ENCODE results near the gene SMIM31. TPM values are rescaled to one million over a fixed set of nuclear protein-coding genes. Genes with fewer than 3 reads are reported as not detected.

Gene SMIM31
- total RNA-seq, 1 experiment from 2014 or later: not detected

DNA sequence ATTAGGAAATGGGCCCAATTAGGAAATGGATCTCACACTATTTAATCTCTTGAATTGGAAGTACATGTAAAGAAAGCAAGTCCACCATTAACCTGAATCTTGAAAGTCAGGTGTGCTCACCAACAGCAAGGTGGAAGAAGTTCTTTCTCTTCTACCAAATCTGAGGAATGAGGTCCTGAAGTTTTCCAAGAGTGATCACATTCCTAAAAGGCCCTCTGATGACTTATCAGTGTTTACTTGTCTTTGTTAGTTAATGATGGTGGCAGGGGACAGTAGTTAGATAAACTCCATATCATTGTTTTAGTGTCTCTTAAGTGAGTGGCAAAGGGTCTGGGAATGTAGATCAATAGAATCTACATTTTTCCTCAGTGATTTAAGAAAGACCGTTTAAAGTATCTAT lies 61.8 kb downstream of the SMIM31 start:
- DNase-seq: no peak

GRCh38 chr4:164819366-164819765 lies 65.4 kb downstream of the SMIM31 start:
- H3K9me3 ChIP-seq (replicated peaks): no peaks in the 10 kb centered on the region
- no peak for DNase-seq
- H3K4me3 ChIP-seq: no peak overlapping the region
- no peaks in the 10 kb centered on the region for H3K36me3 ChIP-seq
- no peaks in the 10 kb centered on the region for H3K4me1 ChIP-seq
- H3K27ac ChIP-seq: no peak overlapping the region
- no peaks in the 10 kb centered on the region for H3K27me3 ChIP-seq

More for the DNA sequence above, 61.8 kb downstream of the SMIM31 start:
- H3K9me3 ChIP-seq (replicated peaks): no peaks in the 10 kb centered on the region
- no peak overlapping the region for H3K27ac ChIP-seq
- no peak overlapping the region for H3K4me3 ChIP-seq
- no peaks in the 10 kb centered on the region for H3K4me1 ChIP-seq
- H3K27me3 ChIP-seq: no peaks in the 10 kb centered on the region
- no peaks in the 10 kb centered on the region for H3K36me3 ChIP-seq

- Histone ChIP-seq H3K36me3 (no peaks in the 10 kb centered on the region), H3K4me3 (no peak overlapping the region), H3K27ac (no peak overlapping the region), H3K9me3 (replicated peaks) (no peaks in the 10 kb centered on the region), H3K27me3 (no peaks in the 10 kb centered on the region), H3K4me1 (no peaks in the 10 kb centered on the region)
- DNase-seq: no peak
Measured at GRCh38 chr4:164821711-164822110, 67.8 kb downstream of the SMIM31 start.

GRCh38 chr4:164824581-164824980 lies 70.7 kb downstream of the SMIM31 start:
- H3K36me3 ChIP-seq: no peaks in the 10 kb centered on the region
- H3K27ac ChIP-seq: no peak overlapping the region
- DNase-seq: no peak
- H3K9me3 ChIP-seq (replicated peaks): no peaks in the 10 kb centered on the region
- no peaks in the 10 kb centered on the region for H3K4me1 ChIP-seq
- no peaks in the 10 kb centered on the region for H3K27me3 ChIP-seq
- no peak overlapping the region for H3K4me3 ChIP-seq

DNA sequence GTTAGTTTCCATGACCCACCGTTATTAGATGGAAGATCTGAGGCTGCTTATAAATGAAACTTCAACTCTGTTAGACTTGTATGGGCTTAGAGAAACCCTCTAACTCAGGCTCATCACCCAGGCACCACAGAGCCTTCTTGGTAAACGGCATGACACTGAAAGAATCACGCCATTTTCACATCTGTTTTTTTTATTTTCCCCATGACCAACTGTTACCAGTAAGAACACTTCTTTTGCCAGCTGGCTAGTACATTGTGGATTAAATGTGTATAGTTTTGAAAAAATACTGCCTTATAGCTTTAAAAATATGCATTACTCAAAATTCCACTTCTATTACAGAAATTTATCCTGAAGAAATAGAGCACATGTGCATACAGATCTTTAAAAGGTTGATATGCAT lies 75.0 kb downstream of the SMIM31 start:
- H3K9me3 ChIP-seq (replicated peaks): no peaks in the 10 kb centered on the region
- no peaks in the 10 kb centered on the region for H3K36me3 ChIP-seq
- no peaks in the 10 kb centered on the region for H3K27me3 ChIP-seq
- H3K4me3 ChIP-seq: no peak overlapping the region
- no peaks in the 10 kb centered on the region for H3K4me1 ChIP-seq
- no peak overlapping the region for H3K27ac ChIP-seq
- DNase-seq: no peak

DNA sequence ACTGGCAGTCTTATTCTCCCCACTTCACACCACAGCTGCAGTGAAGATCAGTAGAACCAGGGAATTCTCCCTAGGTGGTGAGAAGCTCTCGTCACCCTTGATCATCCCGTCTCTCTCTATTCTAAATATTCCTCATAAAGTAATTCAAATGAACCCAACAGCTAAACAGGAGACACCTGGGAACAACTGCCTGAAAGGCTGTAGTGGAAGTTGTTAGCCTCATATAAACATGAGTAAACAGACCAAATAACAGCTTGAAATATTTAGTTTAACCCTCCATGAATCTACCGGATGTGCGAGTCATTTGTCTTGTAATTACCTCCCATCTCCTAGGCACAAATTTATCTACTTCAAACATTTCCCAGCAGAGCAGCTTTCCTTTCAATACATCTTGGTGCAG lies 92.6 kb downstream of the SMIM31 start:
- H3K27ac ChIP-seq: no peak overlapping the region
- DNase-seq: no peak

DNA sequence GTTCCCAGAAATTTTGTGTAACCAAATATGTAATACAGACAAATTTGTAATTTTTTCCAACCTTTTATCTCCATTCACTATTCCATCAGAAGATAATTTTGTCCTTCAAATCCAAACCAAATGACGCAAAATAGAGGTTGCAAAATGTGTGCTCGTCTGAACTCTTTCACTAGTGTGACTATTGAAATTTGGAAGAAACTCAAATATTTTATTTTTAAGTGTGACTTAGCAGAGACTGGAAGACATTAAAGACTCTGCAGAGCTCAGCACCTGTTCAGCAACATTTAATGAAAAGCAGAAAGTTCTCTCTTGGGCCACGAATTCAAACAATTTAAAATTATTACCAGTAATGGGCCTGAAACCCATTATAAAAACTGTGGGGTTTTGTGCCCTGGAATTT lies 93.1 kb downstream of the SMIM31 start:
- no peaks in the 10 kb centered on the region for H3K36me3 ChIP-seq
- no peak for DNase-seq
- no peaks in the 10 kb centered on the region for H3K27me3 ChIP-seq
- no peak overlapping the region for H3K4me3 ChIP-seq
- H3K4me1 ChIP-seq: no peaks in the 10 kb centered on the region
- H3K9me3 ChIP-seq (replicated peaks): no peaks in the 10 kb centered on the region
- no peak overlapping the region for H3K27ac ChIP-seq

More for the DNA sequence above, 92.6 kb downstream of the SMIM31 start:
- Histone ChIP-seq H3K4me3 (no peak overlapping the region), H3K4me1 (no peaks in the 10 kb centered on the region), H3K9me3 (replicated peaks) (no peaks in the 10 kb centered on the region), H3K27me3 (no peaks in the 10 kb centered on the region), H3K36me3 (no peaks in the 10 kb centered on the region)

DNA sequence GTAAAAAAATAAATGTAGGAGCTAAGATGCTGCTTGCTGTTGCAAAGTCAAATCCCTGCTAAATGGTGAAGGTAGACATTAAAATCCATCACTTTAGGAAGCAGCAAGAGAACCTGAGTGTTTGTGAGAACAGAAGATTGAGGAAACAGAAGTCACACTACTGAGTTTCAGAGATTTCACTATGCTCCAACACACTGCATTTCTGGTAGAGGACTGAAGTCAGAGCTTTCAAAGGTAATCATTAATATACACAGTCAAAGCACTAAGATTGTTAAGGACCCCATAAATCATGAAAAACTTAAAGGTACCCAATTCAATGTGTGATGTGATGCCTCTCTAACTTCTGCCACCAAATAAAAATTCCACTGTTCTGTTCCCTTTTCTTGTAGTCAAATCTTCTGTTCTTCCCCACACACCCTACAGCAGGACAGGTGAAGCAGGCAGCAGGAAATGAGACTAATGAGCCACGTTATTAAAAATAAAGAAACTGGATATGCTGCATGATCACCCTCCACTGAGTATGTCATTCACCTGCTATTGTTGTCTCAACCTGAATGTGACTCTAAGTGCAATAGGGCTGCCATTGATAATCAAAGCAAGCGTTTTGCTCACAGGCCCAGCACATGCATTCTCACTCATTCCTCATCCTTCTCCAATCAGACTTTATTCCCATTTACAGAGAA lies 94.2 kb downstream of the SMIM31 start:
- Histone ChIP-seq H3K36me3 (no peaks in the 10 kb centered on the region), H3K4me1 (no peaks in the 10 kb centered on the region), H3K27ac (no peak overlapping the region), H3K9me3 (replicated peaks) (no peaks in the 10 kb centered on the region), H3K27me3 (no peaks in the 10 kb centered on the region), H3K4me3 (no peak overlapping the region)
- DNase-seq: no peak

Other genes starting within 250 kb of the SMIM31 start
- not detected in 2 replicates for gene APELA, start 123.0 kb downstream of the SMIM31 start, total RNA-seq (2014; rRNA removed; shearing (Covaris generic))
- gene TRIM61, start 223.5 kb downstream of the SMIM31 start, total RNA-seq (2014; rRNA removed; shearing (Covaris generic)): not detected in 2 replicates